ENCODE results near the gene ABCB11. TPM values are rescaled to one million over a fixed set of nuclear protein-coding genes. Genes with fewer than 3 reads are reported as not detected.

ABCB11 gene
- total and polyA plus RNA-seq, 2 of the 4 experiments (the other 2 are of a cell fraction): not detected

- intact Hi-C loops (cut with micrococcal nuclease): no loop called here
- no peak for DNase-seq
- POLR2A ChIA-PET (ENCODE audit: unreplicated experiment): no interaction called here
- no peak for TF ChIP-seq CTCF (conservative IDR thresholded peaks at IDR 0.05; ENCODE audit: low read depth, low read length)
- TF ChIP-seq USF2 (IDR thresholded peaks at IDR 0.05; ENCODE audit: low read depth, low read length): no peak
- TF ChIP-seq ELK1 (IDR thresholded peaks at IDR 0.05; ENCODE audit: borderline replicate concordance, low read depth, low read length): no peak
- no peak for TF ChIP-seq CHD1 (IDR thresholded peaks at IDR 0.05; ENCODE audit: low read depth, low read length)
- no peak for TF ChIP-seq FOS (IDR thresholded peaks at IDR 0.05; ENCODE audit: low read depth, low read length)
- TF ChIP-seq RAD21 (IDR thresholded peaks at IDR 0.05; ENCODE audit: low read length): no peak
- no peak for TF ChIP-seq NFE2L2 (IDR thresholded peaks at IDR 0.05; ENCODE audit: low read depth, low read length)
- no peak for TF ChIP-seq MAZ (IDR thresholded peaks at IDR 0.05; ENCODE audit: borderline replicate concordance, low read depth, low read length)
- no peak for TF ChIP-seq RFX5 (IDR thresholded peaks at IDR 0.05; ENCODE audit: low read depth, low read length)
- TF ChIP-seq CEBPB (IDR thresholded peaks at IDR 0.05; ENCODE audit: low read depth, low read length): no peak
- no peak for TF ChIP-seq SMC3 (IDR thresholded peaks at IDR 0.05; ENCODE audit: low read depth, low read length)
- no peak for TF ChIP-seq RCOR1 (IDR thresholded peaks at IDR 0.05; ENCODE audit: insufficient replicate concordance, low read length)
- TF ChIP-seq MAFK (IDR thresholded peaks at IDR 0.05; ENCODE audit: low read depth, low read length): no peak
- no peak for TF ChIP-seq MXI1 (IDR thresholded peaks at IDR 0.05; ENCODE audit: borderline replicate concordance, low read depth, low read length)
- no peak for TF ChIP-seq POLR2A (IDR thresholded peaks at IDR 0.05; ENCODE audit: low read depth, low read length)
Measured at GRCh38 chr2:169047256-169048250, 16.4 kb upstream of the ABCB11 start.

More at GRCh38 chr2:169047256-169048250, 16.4 kb upstream of the ABCB11 start:
- Histone ChIP-seq H2BK5ac (ENCODE audit: low read depth, low read length, poor library complexity, severe bottlenecking) (no peak overlapping the region), H3K4me1 (ENCODE audit: control insufficient read depth, insufficient read depth, low read length) (no peaks in the 10 kb centered on the region), H3K27me3 (ENCODE audit: control insufficient read depth, insufficient read depth, low read length) (no peaks in the 10 kb centered on the region), H3K36me3 (ENCODE audit: control insufficient read depth, insufficient read depth, low read length) (no peaks in the 10 kb centered on the region), H3K23ac (ENCODE audit: low read depth, low read length) (no peak overlapping the region), H3K4me3 (ENCODE audit: insufficient read depth, low read depth, low read length) (no peak overlapping the region), H3K79me1 (ENCODE audit: low read depth in 1 of 2, low read length in 2 of 2) (no peaks in the 10 kb centered on the region), H3K27ac (ENCODE audit: insufficient read depth, low read length) (no peak overlapping the region), H2AFZ (replicated peaks; ENCODE audit: low read length, poor library complexity) (no peak overlapping the region), H3K56ac (ENCODE audit: extremely low read depth, insufficient read depth, low read length) (no peak overlapping the region), H2AK9ac (replicated peaks; ENCODE audit: low read depth, low read length, poor library complexity) (no peak overlapping the region), H2AK5ac (ENCODE audit: low read depth, low read length) (no peak overlapping the region), H4K20me1 (ENCODE audit: insufficient read depth, low read length) (no peaks in the 10 kb centered on the region), H2BK120ac (ENCODE audit: low read depth, low read length) (no peak overlapping the region), H3K9me3 (ENCODE audit: control insufficient read depth, insufficient read depth, low read length) (peaks cover 7% of the 10 kb centered on the region; the same call in 1 of the 2 replicates), H3K18ac (ENCODE audit: low read depth, low read length) (no peak overlapping the region), H4K8ac (ENCODE audit: low read depth in 2 of 2, low read length in 2 of 2) (no peak overlapping the region), H2BK20ac (ENCODE audit: low read depth, low read length) (no peak overlapping the region), H4K5ac (ENCODE audit: low read depth, low read length) (no peak overlapping the region), H3K4ac (ENCODE audit: low read depth, low read length) (no peak overlapping the region), H3K4me2 (ENCODE audit: low read depth, low read length) (no peak overlapping the region), H3K9me1 (ENCODE audit: insufficient read depth, low read length) (no peaks in the 10 kb centered on the region), H4K91ac (ENCODE audit: insufficient read depth, low read depth, low read length) (no peak overlapping the region), H3K14ac (replicated peaks; ENCODE audit: low read depth, low read length) (no peak overlapping the region), H2BK15ac (ENCODE audit: low read depth, low read length) (no peak overlapping the region), H3K9ac (ENCODE audit: low read depth, low read length) (no peak overlapping the region)
- no peak for ATAC-seq (ENCODE audit: low read depth)
- WGBS, 2 experiments (ENCODE audit: extremely low coverage in 2 of 2, insufficient read length in 1 of 2): 40% methylated on average over 1 of the region's 2 CpGs; no CpG with 5 or more reads in 1 of the 2 experiments
- in situ Hi-C loops (cut with MboI; ENCODE audit: low sequenced_read_pairs): no loop called here
- dilution Hi-C loops (cut with HindIII; ENCODE audit: low sequenced_read_pairs, unreplicated experiment): no loop called here
- CTCF ChIA-PET: no interaction called here
- BruUV-seq (replicated peaks): no TSS peak

All from IMR-90 (cell line).